Measurements from ENCODE around the gene MBNL1.
A peak's percentile ranks its signal among the peaks of the same experiment; 100 is the strongest.

Gene MBNL1

DNA sequence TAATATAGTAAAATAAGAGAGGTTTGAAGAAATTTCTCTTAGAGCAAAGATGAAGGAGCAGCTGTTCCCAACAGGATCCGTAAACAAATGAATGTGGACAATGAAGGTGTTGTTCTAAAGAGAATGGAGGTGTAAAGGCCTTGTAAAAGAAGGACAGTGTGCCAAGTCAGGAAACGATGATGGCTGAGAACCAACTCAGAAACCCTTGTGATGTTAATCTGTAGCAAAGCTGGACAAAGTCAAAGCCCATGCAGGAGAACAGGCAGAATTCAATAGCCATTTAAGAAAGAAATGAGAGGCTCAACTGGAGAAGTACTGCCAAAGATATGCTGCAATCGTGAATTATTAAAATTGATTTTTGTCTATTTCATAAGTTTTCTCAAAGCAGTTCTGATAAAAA lies 192.2 kb downstream of the MBNL1 start:
- DNase-seq = no peak
- TF ChIP-seq POLR2A (IDR thresholded peaks at IDR 0.05; ENCODE audit: low read length) (no peak), GATA1 (IDR thresholded peaks at IDR 0.05; ENCODE audit: low read depth, low read length) (no peak)

DNA sequence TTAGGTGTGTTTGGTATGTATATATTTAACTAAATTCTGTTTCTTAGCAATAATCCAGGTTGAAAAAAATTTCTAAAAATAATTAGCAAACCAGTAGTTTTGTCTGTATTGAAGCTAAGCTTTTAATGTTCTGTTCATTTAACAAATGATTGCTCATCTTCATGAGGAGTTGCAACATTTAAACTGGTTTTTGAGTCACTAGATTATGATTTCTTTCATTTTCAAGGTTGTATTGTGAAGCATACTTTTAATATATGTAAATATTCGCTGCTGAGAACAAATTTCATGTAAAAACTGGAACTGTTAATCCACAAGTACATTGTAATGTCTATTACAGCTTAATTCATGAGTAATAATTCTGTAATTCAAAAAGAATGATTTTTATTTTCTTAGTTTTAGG lies 192.7 kb downstream of the MBNL1 start:
- TF ChIP-seq GATA1 (IDR thresholded peaks at IDR 0.05; ENCODE audit: low read depth, low read length) = no peak
- no peak for TF ChIP-seq POLR2A (IDR thresholded peaks at IDR 0.05; ENCODE audit: low read length)
- no peak for DNase-seq

- no peak for TF ChIP-seq POLR2A (IDR thresholded peaks at IDR 0.05; ENCODE audit: low read length)
- TF ChIP-seq GATA1 (IDR thresholded peaks at IDR 0.05; ENCODE audit: low read depth, low read length) = no peak
- peak; percentile 40 to 49 for DNase-seq
Observed at GRCh38 chr3:152466784-152467183, 198.1 kb downstream of the MBNL1 start.

DNA sequence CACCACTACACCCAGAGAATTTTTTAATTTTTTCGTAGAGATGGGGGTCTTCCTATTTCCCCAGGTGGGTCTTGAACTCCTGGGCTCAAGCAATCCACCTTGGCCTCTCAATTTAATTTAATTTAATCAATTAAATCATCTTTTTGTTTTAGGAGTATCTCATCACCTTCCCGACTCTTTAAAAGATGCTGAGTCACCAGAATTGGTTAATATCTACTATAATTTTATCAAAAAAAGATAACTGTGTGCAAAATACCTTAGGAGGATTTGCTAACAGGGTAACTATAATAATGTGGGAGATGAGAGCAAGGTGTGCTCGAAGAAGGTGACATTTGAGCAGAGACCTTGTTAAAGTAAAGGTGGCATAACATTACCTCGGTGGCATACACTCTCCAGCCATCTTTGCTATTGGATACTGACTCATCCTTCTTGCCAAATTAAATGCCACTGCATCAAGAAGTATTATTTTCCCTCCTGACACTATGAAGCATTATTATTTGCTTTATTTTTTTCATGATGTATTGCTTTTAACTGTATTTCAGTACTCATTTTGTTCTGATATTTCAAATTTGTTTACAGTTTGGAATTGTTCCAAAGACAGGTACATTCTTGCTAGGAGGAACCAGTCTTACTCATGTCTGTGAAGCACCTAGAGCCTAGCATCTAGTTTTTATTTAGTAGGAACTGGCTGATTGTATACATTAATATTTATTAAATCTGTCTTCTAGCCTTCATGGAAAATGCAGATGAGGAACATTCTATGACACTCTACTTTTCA lies 200.7 kb downstream of the MBNL1 start:
- DNase-seq = no peak

GRCh38 chr3:152470095-152470494 lies 201.4 kb downstream of the MBNL1 start:
- no peak for DNase-seq
- TF ChIP-seq GATA1 (IDR thresholded peaks at IDR 0.05; ENCODE audit: low read depth, low read length) (no peak), POLR2A (IDR thresholded peaks at IDR 0.05; ENCODE audit: low read length) (no peak)

More for the DNA sequence above, 200.7 kb downstream of the MBNL1 start:
- TF ChIP-seq GATA1 (IDR thresholded peaks at IDR 0.05; ENCODE audit: low read depth, low read length) = no peak

DNA sequence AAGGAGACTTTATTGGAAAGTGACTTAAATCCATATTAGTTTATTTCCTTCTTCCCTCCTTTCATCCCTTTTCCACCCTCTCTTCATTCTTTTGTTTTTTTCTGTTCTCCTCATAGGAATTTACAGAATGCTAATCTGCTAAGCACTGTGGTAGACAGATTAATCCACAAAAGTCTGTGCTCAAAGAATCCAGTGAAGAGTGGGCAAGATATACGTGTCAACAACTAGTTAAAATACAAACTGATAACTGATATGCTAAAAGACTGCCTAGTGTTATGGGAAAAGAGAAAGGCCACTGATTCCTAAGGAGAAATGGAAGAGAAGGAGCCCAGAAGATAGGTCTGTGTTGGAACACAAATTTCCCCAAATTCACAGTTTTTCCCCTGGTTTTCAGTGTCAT lies 202.2 kb downstream of the MBNL1 start:
- TF ChIP-seq GATA1 (IDR thresholded peaks at IDR 0.05; ENCODE audit: low read depth, low read length) (no peak), POLR2A (IDR thresholded peaks at IDR 0.05; ENCODE audit: low read length) (no peak)
- no peak for DNase-seq

DNA sequence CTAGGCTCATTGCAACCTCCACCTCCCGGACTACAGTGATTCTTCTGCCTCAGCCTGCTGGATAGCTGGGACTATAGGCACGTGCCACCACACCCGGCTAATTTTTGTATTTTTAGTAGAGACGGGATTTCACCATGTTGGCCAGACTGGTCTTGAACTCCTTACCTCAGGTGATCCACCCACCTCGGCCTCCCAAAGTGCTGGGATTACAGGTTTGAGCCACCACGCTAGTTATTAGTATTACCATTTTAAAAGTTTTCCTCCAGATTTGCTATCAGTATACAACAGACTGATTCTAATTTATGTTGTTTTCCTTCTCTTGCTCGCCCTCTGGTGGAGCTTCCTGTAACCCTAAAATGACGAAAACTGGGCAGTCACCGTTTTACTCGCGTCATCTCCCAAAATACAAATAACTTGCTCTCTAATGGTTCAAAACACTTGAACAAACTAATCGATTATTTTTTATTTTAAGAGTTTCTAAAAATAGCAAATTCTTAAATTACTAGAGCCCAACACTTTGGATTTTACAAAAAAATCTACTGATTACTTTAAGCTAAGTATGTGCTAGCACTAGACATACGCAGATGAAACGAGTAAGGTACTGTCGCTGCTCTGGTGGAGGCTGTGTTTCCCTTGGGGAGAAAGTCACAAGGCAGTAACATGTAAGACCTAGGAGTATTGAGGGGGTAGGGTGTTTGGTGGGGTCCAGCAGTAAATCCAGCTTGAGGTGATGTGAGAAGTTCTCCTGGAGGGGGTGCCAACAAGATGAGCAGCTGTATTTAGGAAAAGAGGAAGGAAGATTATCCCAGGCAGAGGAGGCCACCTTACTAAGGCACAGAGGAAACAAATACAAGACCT lies 203.3 kb downstream of the MBNL1 start:
- DNase-seq = peak; percentile 83 to 88

DNA sequence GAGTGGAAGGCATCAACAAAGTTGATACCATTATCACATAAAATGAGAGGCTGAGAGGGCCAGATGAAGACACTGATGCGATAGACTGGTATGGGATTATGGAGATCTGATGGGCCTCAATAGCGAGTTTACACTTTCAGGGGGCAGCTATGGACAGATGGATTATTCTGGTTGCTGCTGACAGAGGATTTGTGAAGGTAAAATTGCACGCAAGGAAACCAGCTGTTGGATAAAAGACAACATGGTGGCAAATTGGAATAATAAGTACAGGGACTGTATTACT lies 203.9 kb downstream of the MBNL1 start:
- TF ChIP-seq GATA1 (IDR thresholded peaks at IDR 0.05; ENCODE audit: low read depth, low read length) = no peak
- TF ChIP-seq POLR2A (IDR thresholded peaks at IDR 0.05; ENCODE audit: low read length) = no peak
- DNase-seq = no peak

More for the DNA sequence above, 203.3 kb downstream of the MBNL1 start:
- TF ChIP-seq GATA1 (IDR thresholded peaks at IDR 0.05; ENCODE audit: low read depth, low read length) (no peak), POLR2A (IDR thresholded peaks at IDR 0.05; ENCODE audit: low read length) (no peak)

DNA sequence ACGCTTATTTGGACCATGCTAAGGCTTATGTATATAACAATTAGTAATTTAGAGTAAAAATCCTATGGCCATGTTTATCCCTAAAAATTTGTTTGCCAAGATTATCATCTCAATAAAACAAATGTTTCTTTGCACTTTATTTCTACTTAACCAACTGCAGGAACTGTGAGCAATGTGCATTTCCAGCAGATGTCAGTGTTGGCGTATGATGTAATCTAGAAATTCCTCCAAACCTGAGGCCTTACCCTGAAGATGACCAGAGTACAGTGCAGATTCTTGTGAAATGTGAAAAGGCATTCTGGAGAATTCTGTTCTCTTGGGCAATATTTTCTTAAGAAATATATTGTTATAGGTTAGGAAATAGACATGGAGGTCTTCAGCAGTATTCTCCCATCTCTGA lies 205.9 kb downstream of the MBNL1 start:
- TF ChIP-seq GATA1 (IDR thresholded peaks at IDR 0.05; ENCODE audit: low read depth, low read length) (no peak), POLR2A (IDR thresholded peaks at IDR 0.05; ENCODE audit: low read length) (no peak)
- DNase-seq = peak; percentile 51 to 53

DNA sequence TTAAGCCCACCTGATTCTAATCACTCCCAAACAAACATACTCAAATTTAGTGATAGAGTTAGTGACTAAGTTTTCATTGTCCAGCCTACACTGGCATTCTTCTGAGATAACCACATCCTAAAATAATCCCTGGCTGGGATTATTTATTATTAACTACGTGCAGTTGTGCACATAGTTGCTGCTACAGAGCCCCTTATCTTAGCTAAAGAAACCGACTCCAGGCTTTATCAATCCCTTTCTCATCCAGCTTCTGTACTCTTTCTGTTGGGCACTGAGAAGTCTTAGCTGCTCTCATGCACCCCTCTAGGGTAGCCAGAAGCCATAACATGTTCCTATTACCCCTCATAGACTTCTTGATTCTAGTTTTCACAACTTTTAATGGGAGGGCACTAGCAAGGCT lies 208.7 kb downstream of the MBNL1 start:
- peak in 1 of 2 experiments; percentile 12 for DNase-seq
- TF ChIP-seq POLR2A (IDR thresholded peaks at IDR 0.05; ENCODE audit: low read length) (no peak), GATA1 (IDR thresholded peaks at IDR 0.05; ENCODE audit: low read depth, low read length) (no peak)

DNA sequence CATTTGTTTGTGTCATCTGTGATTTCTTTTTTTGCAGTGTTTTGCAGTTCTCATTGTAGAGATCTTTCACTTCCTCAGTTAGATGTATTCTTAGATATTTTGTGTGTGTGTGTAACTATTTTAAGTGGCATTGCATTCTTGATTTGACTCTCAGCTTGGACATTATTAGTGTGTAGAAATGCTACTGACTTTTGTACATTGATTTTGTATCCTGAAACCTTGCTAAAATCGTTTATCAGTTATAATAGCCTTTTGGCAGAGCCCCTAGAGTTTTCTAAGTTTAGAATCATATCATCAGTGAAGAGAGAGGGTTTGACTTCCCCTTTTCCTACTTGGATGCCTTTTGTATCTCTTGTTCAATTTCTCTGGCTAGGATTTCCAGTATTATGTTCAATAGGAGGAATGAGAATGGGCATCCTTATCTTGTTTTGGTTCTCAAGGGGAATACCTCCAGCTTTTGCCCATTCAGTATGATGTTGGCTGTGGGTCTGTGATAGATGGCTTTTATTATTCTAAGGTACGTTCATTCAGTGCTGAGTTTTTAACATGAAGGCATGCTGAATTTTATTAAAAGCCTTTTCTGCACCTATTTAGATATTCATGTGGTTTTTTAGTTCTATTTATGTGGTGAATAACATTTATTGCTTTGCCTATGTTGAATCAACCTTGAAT lies 211.7 kb downstream of the MBNL1 start:
- TF ChIP-seq GATA1 (IDR thresholded peaks at IDR 0.05; ENCODE audit: low read depth, low read length) = no peak
- no peak for TF ChIP-seq POLR2A (IDR thresholded peaks at IDR 0.05; ENCODE audit: low read length)
- DNase-seq = no peak

DNA sequence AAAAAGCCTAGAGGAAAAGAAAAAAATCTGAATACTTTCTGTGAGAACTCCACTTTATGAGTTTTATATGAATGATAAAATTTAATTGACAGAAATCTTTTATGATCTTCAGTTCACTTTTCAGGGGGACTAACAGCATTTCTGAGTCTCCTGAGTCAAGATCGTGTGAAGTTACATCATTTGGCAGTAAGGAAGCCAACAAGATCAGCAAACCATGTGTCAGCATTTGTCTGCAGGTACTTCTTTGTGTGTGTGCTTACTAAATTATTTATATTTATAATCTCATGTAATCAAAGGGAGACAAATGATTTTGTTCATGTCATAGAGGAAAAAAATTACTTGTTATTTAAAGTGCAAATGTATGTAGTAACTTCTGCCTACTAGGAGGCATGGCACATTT lies 217.6 kb downstream of the MBNL1 start:
- peak in 1 of 2 experiments; percentile 19 for DNase-seq
- TF ChIP-seq POLR2A (IDR thresholded peaks at IDR 0.05; ENCODE audit: low read length) (no peak), GATA1 (IDR thresholded peaks at IDR 0.05; ENCODE audit: low read depth, low read length) (no peak)

- TF ChIP-seq POLR2A (IDR thresholded peaks at IDR 0.05; ENCODE audit: low read length) = no peak
- no peak for DNase-seq
Observed at GRCh38 chr3:152488449-152488848, 219.7 kb downstream of the MBNL1 start.

DNA sequence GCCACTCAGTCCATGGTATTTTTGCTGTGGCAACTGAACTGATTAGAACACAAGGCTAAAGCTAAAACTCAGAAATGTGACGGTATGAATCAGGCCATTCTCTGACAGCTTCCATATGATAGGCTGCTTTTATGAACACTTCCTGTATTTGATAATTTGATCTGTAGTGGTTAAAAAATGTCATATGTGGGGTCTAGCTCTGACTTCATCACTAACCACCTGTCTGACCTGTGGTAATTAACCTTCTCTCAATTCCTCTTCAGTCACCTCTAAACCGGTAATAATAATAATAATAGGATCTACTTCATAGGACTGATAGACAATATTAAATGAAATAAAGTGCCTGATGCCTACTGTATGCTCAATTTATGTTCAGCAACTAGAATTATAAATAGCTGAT lies 223.2 kb downstream of the MBNL1 start:
- DNase-seq = no peak
- no peak for TF ChIP-seq GATA1 (IDR thresholded peaks at IDR 0.05; ENCODE audit: low read depth, low read length)
- no peak for TF ChIP-seq POLR2A (IDR thresholded peaks at IDR 0.05; ENCODE audit: low read length)

All from erythroblast (primary cell).